ENCODE results near the gene TMEM205. TPM values are rescaled to one million over a fixed set of nuclear protein-coding genes. Genes with fewer than 3 reads are reported as not detected.
A peak's percentile ranks its signal among the peaks of the same experiment; 100 is the strongest.

The TMEM205 gene
- total RNA-seq, 1 donor: 34.3 TPM

- Histone ChIP-seq H3K4me1 (ENCODE audit: insufficient read depth, low read length) (peaks cover 73% of the 10 kb centered on the region), H3K27me3 (ENCODE audit: insufficient read depth, low read length) (no peaks in the 10 kb centered on the region), H3K9me3 (ENCODE audit: low read depth, low read length) (no peaks in the 10 kb centered on the region), H3K4me3 (ENCODE audit: low read length) (no peak overlapping the region)
These were observed 31.2 kb upstream of the TMEM205 start for GRCh38 chr19:11377237-11377636.

- H3K4me3 ChIP-seq (ENCODE audit: low read length): peak overlapping the region; percentile 60
- no peaks in the 10 kb centered on the region for H3K27me3 ChIP-seq (ENCODE audit: insufficient read depth, low read length)
- H3K4me1 ChIP-seq (ENCODE audit: insufficient read depth, low read length): peaks cover 56% of the 10 kb centered on the region
- no peaks in the 10 kb centered on the region for H3K9me3 ChIP-seq (ENCODE audit: low read depth, low read length)
These were observed 29.3 kb upstream of the TMEM205 start for GRCh38 chr19:11375143-11375948.

- H3K27me3 ChIP-seq (ENCODE audit: insufficient read depth, low read length): no peaks in the 10 kb centered on the region
- no peaks in the 10 kb centered on the region for H3K9me3 ChIP-seq (ENCODE audit: low read depth, low read length)
- peaks cover 49% of the 10 kb centered on the region for H3K4me1 ChIP-seq (ENCODE audit: insufficient read depth, low read length)
- peak within 1 kb of the TSS; percentile 60 for H3K4me3 ChIP-seq (ENCODE audit: low read length)
These were observed 28.5 kb upstream of the TMEM205 start, which contains the start of gene SWSAP1 for GRCh38 chr19:11374433-11375142. SWSAP1 (plus strand) TSS chr19:11374666; CDS start chr19:11374681, 15 bp downstream.

- H3K4me3 ChIP-seq (ENCODE audit: low read length): peak overlapping the region; percentile 60
These were observed 27.9 kb upstream of the TMEM205 start for GRCh38 chr19:11373885-11374432.

GRCh38 chr19:11373166-11373884 lies 27.3 kb upstream of the TMEM205 start:
- Histone ChIP-seq H3K27me3 (ENCODE audit: insufficient read depth, low read length) (no peaks in the 10 kb centered on the region), H3K4me3 (ENCODE audit: low read length) (no peak overlapping the region), H3K9me3 (ENCODE audit: low read depth, low read length) (no peaks in the 10 kb centered on the region), H3K4me1 (ENCODE audit: insufficient read depth, low read length) (peaks cover 45% of the 10 kb centered on the region)

More at GRCh38 chr19:11373885-11374432, 27.9 kb upstream of the TMEM205 start:
- Histone ChIP-seq H3K9me3 (ENCODE audit: low read depth, low read length) (no peaks in the 10 kb centered on the region), H3K4me1 (ENCODE audit: insufficient read depth, low read length) (peaks cover 45% of the 10 kb centered on the region), H3K27me3 (ENCODE audit: insufficient read depth, low read length) (no peaks in the 10 kb centered on the region)

GRCh38 chr19:11370744-11371143 lies 24.7 kb upstream of the TMEM205 start:
- Histone ChIP-seq H3K4me3 (ENCODE audit: low read length) (no peak overlapping the region), H3K4me1 (ENCODE audit: insufficient read depth, low read length) (peaks cover 20% of the 10 kb centered on the region), H3K9me3 (ENCODE audit: low read depth, low read length) (no peaks in the 10 kb centered on the region), H3K27me3 (ENCODE audit: insufficient read depth, low read length) (no peaks in the 10 kb centered on the region)

- Histone ChIP-seq H3K4me3 (ENCODE audit: low read length) (no peak overlapping the region), H3K27me3 (ENCODE audit: insufficient read depth, low read length) (no peaks in the 10 kb centered on the region), H3K9me3 (ENCODE audit: low read depth, low read length) (no peaks in the 10 kb centered on the region)
These were observed 21.5 kb upstream of the TMEM205 start for GRCh38 chr19:11367528-11367927.

GRCh38 chr19:11365557-11366117 lies 19.6 kb upstream of the TMEM205 start:
- H3K27me3 ChIP-seq (ENCODE audit: insufficient read depth, low read length): no peaks in the 10 kb centered on the region
- no peaks in the 10 kb centered on the region for H3K4me1 ChIP-seq (ENCODE audit: insufficient read depth, low read length)

More at GRCh38 chr19:11367528-11367927, 21.5 kb upstream of the TMEM205 start:
- no peaks in the 10 kb centered on the region for H3K4me1 ChIP-seq (ENCODE audit: insufficient read depth, low read length)

GRCh38 chr19:11364935-11365334 lies 18.9 kb upstream of the TMEM205 start:
- Histone ChIP-seq H3K4me1 (ENCODE audit: insufficient read depth, low read length) (no peaks in the 10 kb centered on the region), H3K4me3 (ENCODE audit: low read length) (no peak overlapping the region), H3K9me3 (ENCODE audit: low read depth, low read length) (no peaks in the 10 kb centered on the region), H3K27me3 (ENCODE audit: insufficient read depth, low read length) (no peaks in the 10 kb centered on the region)

More at GRCh38 chr19:11365557-11366117, 19.6 kb upstream of the TMEM205 start:
- Histone ChIP-seq H3K9me3 (ENCODE audit: low read depth, low read length) (no peaks in the 10 kb centered on the region), H3K4me3 (ENCODE audit: low read length) (no peak overlapping the region)

GRCh38 chr19:11364296-11364904 lies 18.3 kb upstream of the TMEM205 start:
- no peaks in the 10 kb centered on the region for H3K9me3 ChIP-seq (ENCODE audit: low read depth, low read length)
- no peaks in the 10 kb centered on the region for H3K27me3 ChIP-seq (ENCODE audit: insufficient read depth, low read length)
- no peak overlapping the region for H3K4me3 ChIP-seq (ENCODE audit: low read length)
- no peaks in the 10 kb centered on the region for H3K4me1 ChIP-seq (ENCODE audit: insufficient read depth, low read length)

GRCh38 chr19:11363881-11364280 lies 17.8 kb upstream of the TMEM205 start:
- H3K9me3 ChIP-seq (ENCODE audit: low read depth, low read length): no peaks in the 10 kb centered on the region
- no peaks in the 10 kb centered on the region for H3K27me3 ChIP-seq (ENCODE audit: insufficient read depth, low read length)
- H3K4me3 ChIP-seq (ENCODE audit: low read length): no peak overlapping the region
- no peaks in the 10 kb centered on the region for H3K4me1 ChIP-seq (ENCODE audit: insufficient read depth, low read length)

GRCh38 chr19:11361771-11362731 lies 16.0 kb upstream of the TMEM205 start:
- H3K9me3 ChIP-seq (ENCODE audit: low read depth, low read length): no peaks in the 10 kb centered on the region
- no peaks in the 10 kb centered on the region for H3K27me3 ChIP-seq (ENCODE audit: insufficient read depth, low read length)
- H3K4me3 ChIP-seq (ENCODE audit: low read length): no peak overlapping the region

GRCh38 chr19:11361037-11361770 lies 15.1 kb upstream of the TMEM205 start:
- peaks cover 4% of the 10 kb centered on the region for H3K4me1 ChIP-seq (ENCODE audit: insufficient read depth, low read length)
- H3K9me3 ChIP-seq (ENCODE audit: low read depth, low read length): no peaks in the 10 kb centered on the region
- no peak overlapping the region for H3K4me3 ChIP-seq (ENCODE audit: low read length)

More at GRCh38 chr19:11361771-11362731, 16.0 kb upstream of the TMEM205 start:
- H3K4me1 ChIP-seq (ENCODE audit: insufficient read depth, low read length): no peaks in the 10 kb centered on the region

More at GRCh38 chr19:11361037-11361770, 15.1 kb upstream of the TMEM205 start:
- H3K27me3 ChIP-seq (ENCODE audit: insufficient read depth, low read length): no peaks in the 10 kb centered on the region

Measured in mononuclear cell (primary cell).